Neutrophil (primary cell): ENCODE results near the gene PPM1K.

Experiments
- H3K27ac ChIP-seq: fragments of 200-600 bp; sonication (generic); 2 replicates; pipeline ENCODE4 v1.5.1; 2016; ENCODE audit warnings: mild to moderate bottlenecking, moderate library complexity
- H3K27me3 ChIP-seq: fragments of 200-600 bp; sonication (generic); 2 replicates; pipeline ENCODE4 v1.6.0; 2016; ENCODE audit warnings: mild to moderate bottlenecking
- H3K36me3 ChIP-seq: fragments of 200-600 bp; sonication (generic); 2 replicates; pipeline ENCODE4 v1.5.1; 2017
- H3K4me1 ChIP-seq, 2 experiments: fragments of 200-600 bp in 1 of 2; sonication (generic) in 1 of 2; 1 replicate in 1 of 2; 2 replicates in 1 of 2; pipeline versions ENCODE4 v1.5.1 to v1.6.1; 2013 to 2016; ENCODE audit warnings: low read depth in 1 of 2, low read length in 1 of 2, mild to moderate bottlenecking in 1 of 2, moderate library complexity in 1 of 2; ENCODE audit not compliant: control insufficient read depth in 1 of 2, insufficient read depth in 1 of 2
- H3K4me3 ChIP-seq, 2 experiments: fragments of 200-600 bp in 1 of 2; sonication (generic) in 1 of 2; 1 replicate in 1 of 2; 2 replicates in 1 of 2; pipeline ENCODE4 v1.5.1; 2013 to 2016; ENCODE audit warnings: low read depth in 1 of 2, low read length in 1 of 2, mild to moderate bottlenecking in 1 of 2, moderate library complexity in 1 of 2
- H3K9me3 ChIP-seq: fragments of 200-600 bp; sonication (generic); 2 replicates; pipeline ENCODE4 v1.5.1; 2016
- CTCF ChIP-seq: fragments of 200-600 bp; sonication (generic); IDR thresholded peaks from 2 replicates; pipeline ENCODE4 v1.5.1; 2016; ENCODE audit warnings: antibody characterized with exemption

Gene PPM1K

GRCh38 chr4:88283661-88284438 lies 511 bp downstream of the PPM1K start:
- Histone ChIP-seq H3K9me3 (no peaks in the 10 kb centered on the region), H3K27me3 (peaks cover 8% of the 10 kb centered on the region), H3K4me1 (peaks cover 15 to 19% of the 10 kb centered on the region in 2 experiments), H3K27ac (peak overlapping the region; percentile 58), H3K36me3 (no peaks in the 10 kb centered on the region), H3K4me3 (peak overlapping the region; percentile 76 to 91)
- no peak for TF ChIP-seq CTCF

GRCh38 chr4:88280228-88280795 lies 4.0 kb downstream of the PPM1K start:
- no peak overlapping the region for H3K27ac ChIP-seq
- no peak overlapping the region for H3K4me3 ChIP-seq
- peaks cover 8% of the 10 kb centered on the region for H3K27me3 ChIP-seq
- peaks cover 15 to 18% of the 10 kb centered on the region in 2 experiments for H3K4me1 ChIP-seq
- H3K36me3 ChIP-seq = no peaks in the 10 kb centered on the region
- no peaks in the 10 kb centered on the region for H3K9me3 ChIP-seq
- TF ChIP-seq CTCF = no peak

DNA sequence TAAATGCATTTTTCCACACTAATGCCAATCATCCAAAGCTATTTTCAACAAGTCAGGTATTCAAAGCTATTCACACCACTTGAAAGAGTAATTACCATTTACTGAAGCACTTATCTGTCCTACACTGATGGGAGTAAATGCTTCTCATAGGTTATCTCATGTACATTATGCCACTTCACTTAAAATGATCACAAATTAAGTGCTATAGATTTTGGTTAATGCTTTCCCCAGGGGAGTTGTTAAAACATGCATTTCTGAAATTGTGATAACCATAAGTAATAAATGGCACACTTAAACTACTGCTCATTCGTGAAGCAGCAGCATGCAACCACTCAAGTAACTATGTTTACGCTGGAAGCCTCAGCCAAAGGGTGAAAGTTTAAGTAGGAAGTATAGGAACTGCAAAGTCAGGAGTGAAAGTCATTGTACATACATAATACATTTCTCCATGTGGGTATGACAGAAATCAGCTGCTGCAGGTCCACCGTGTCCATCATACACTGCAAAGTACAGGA lies 6.6 kb downstream of the PPM1K start:
- no peak overlapping the region for H3K27ac ChIP-seq
- H3K4me3 ChIP-seq = no peak overlapping the region
- H3K36me3 ChIP-seq = no peaks in the 10 kb centered on the region
- no peak for TF ChIP-seq CTCF
- H3K9me3 ChIP-seq = no peaks in the 10 kb centered on the region
- H3K27me3 ChIP-seq = peaks cover 2% of the 10 kb centered on the region
- H3K4me1 ChIP-seq = peaks cover 1 to 2% of the 10 kb centered on the region in 2 experiments

DNA sequence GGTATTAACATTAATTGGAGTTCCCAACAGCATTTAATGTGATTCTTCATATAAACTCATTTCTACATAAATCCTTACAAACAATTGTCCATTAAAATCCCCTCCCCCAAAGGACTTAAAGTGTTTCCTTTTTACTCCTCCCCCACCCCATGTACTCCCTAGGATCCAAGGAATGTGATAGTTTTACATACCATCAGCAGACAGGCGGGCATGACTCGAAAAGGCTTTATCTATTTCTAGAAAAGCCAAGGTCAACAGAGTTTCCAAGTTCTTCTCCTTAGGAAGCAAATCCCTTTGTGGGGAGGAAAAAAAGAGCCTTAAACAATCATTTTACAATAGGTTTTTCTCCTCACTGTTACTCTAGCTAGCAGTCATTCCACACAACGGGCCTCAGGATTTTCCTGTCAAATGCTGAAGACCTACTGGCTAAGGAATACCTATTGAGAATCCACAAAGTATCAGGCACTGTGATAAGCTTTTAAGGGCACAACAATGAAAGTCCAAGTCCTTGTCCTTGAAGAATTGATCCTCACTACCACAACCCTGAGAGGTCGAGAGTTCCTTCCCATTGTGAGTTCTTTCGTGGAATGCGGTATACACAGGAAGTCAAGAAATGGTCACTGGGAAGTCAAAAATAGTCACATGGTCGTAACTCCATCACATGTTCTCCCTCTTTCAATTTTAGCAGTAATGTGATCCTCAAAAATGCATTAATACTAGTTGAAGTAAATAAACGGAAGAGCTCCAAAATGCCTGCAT lies 7.2 kb downstream of the PPM1K start:
- Histone ChIP-seq H3K27me3 (no peaks in the 10 kb centered on the region), H3K27ac (no peak overlapping the region), H3K9me3 (no peaks in the 10 kb centered on the region), H3K4me3 (no peak overlapping the region), H3K36me3 (no peaks in the 10 kb centered on the region), H3K4me1 (no peaks in the 10 kb centered on the region)
- TF ChIP-seq CTCF = no peak

GRCh38 chr4:88275949-88276515 lies 8.3 kb downstream of the PPM1K start:
- H3K9me3 ChIP-seq = no peaks in the 10 kb centered on the region
- no peak for TF ChIP-seq CTCF
- H3K27ac ChIP-seq = no peak overlapping the region
- no peaks in the 10 kb centered on the region for H3K36me3 ChIP-seq
- H3K4me3 ChIP-seq = no peak overlapping the region
- no peaks in the 10 kb centered on the region for H3K27me3 ChIP-seq
- H3K4me1 ChIP-seq = no peaks in the 10 kb centered on the region
